ENCODE results near the gene LRRC36.

DNA sequence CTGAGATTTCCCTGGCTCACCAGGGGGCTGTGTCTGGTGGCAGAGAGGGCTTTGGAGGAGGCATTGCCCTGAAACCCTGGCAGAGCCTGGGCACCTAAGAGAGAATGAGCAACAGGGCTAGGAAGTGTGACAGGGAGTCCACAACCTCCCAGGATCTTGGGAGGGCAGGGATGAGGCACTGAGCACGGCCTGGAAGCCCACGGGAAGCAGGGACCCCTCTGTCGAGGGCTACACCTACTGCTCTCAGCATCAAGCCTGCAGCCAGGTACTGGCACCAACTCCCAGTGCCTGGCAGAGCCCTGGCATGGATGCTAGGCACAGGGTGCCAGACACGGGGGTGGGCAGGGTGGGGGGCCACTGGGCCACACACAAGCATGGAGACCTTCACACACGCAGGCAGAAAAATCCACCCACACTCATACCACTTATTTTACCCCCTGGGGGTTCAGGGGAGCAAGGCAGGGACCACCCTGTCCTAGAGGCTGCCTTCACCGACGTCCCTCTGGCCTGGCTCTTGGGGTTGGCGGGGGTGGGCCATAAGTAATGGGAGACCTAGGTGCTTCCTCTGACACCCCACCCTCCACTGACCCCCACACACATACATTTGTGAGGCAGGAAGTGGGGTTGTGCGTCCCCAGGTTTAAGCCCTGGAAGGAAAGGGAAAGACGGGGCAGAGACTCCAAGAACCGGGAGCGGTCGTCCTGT lies 103.3 kb downstream of the LRRC36 start:
- no peak for TF ChIP-seq EZH2phosphoT487 (IDR thresholded peaks at IDR 0.05; ENCODE audit: borderline replicate concordance)
- TF ChIP-seq, protein P1, sequence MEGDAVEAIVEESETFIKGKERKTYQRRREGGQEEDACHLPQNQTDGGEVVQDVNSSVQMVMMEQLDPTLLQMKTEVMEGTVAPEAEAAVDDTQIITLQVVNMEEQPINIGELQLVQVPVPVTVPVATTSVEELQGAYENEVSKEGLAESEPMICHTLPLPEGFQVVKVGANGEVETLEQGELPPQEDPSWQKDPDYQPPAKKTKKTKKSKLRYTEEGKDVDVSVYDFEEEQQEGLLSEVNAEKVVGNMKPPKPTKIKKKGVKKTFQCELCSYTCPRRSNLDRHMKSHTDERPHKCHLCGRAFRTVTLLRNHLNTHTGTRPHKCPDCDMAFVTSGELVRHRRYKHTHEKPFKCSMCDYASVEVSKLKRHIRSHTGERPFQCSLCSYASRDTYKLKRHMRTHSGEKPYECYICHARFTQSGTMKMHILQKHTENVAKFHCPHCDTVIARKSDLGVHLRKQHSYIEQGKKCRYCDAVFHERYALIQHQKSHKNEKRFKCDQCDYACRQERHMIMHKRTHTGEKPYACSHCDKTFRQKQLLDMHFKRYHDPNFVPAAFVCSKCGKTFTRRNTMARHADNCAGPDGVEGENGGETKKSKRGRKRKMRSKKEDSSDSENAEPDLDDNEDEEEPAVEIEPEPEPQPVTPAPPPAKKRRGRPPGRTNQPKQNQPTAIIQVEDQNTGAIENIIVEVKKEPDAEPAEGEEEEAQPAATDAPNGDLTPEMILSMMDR (conservative IDR thresholded peaks at IDR 0.05; ENCODE audit: low read length), result no peak

All from Loucy (cell line).